Measurements from ENCODE around the gene FASTKD3. TPM values are rescaled to one million over a fixed set of nuclear protein-coding genes. Genes with fewer than 3 reads are reported as not detected.
A peak's percentile ranks its signal among the peaks of the same experiment; 100 is the strongest.

FASTKD3 gene
- total and polyA plus RNA-seq, 4 donors = 6.3 to 11.3 (median 9.5) TPM

DNA sequence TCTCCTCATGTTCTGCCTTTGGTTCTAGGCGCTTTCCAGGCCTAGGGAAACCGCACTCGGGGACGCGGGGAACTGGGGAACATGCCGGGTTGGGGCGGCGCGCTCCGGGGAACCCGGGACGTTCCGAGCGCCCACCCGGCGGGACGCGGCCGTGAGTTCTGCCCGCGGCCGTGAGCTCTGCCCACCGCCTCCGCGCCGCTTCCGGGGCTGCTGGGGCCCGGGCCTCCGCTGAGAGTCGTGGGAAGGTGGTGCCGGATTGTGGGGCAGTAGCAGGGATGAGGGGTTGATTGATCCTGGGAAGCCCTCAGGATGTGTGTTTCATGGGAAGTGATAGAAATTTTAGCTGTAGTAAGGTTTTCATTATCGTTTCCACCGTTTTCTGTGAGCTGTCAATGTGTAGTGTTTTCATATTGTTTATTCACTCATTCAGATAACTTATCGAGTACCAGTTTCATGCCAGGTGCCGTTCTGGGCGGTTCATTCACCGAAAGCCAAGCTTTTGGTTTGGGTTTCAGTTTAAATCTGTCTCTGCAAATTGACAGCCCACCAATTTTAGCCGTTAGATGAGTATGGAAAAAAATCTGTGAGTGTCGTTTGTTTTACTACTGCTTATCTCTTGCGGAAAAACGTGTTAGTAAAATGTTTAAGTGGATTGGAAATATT is 774 bp upstream of the FASTKD3 start:
- H3K9me3 ChIP-seq (ENCODE audit: control insufficient read depth in 4 of 4, low read length in 3 of 4) = no peaks in the 10 kb centered on the region
- TF ChIP-seq, protein P1, sequence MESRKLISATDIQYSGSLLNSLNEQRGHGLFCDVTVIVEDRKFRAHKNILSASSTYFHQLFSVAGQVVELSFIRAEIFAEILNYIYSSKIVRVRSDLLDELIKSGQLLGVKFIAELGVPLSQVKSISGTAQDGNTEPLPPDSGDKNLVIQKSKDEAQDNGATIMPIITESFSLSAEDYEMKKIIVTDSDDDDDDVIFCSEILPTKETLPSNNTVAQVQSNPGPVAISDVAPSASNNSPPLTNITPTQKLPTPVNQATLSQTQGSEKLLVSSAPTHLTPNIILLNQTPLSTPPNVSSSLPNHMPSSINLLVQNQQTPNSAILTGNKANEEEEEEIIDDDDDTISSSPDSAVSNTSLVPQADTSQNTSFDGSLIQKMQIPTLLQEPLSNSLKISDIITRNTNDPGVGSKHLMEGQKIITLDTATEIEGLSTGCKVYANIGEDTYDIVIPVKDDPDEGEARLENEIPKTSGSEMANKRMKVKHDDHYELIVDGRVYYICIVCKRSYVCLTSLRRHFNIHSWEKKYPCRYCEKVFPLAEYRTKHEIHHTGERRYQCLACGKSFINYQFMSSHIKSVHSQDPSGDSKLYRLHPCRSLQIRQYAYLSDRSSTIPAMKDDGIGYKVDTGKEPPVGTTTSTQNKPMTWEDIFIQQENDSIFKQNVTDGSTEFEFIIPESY (IDR thresholded peaks at IDR 0.05) = no peak
- no peak for TF ChIP-seq FOXA2 (IDR thresholded peaks at IDR 0.05)
- TF ChIP-seq HNF4G (IDR thresholded peaks at IDR 0.05) = no peak
- no peak for TF ChIP-seq GABPA (IDR thresholded peaks at IDR 0.05 in 1 of 2, conservative IDR thresholded peaks at IDR 0.05 in 1 of 2)
- H3K4me3 ChIP-seq (ENCODE audit: low read depth in 1 of 3, low read length in 3 of 3) = peak overlapping the region; percentile 50 to 90 (median 63)
- H3K4me1 ChIP-seq (ENCODE audit: control insufficient read depth in 4 of 4, insufficient read depth in 4 of 4, low read length in 3 of 4) = peaks cover 1 to 35% (median 21%) of the 10 kb centered on the region in 4 donors
- no peak for DNase-seq (ENCODE audit: low spot score)
- no peaks in the 10 kb centered on the region for H3K27me3 ChIP-seq (ENCODE audit: control insufficient read depth in 4 of 4, insufficient read depth in 4 of 4, low read length in 3 of 4)
- under 1% methylated on average over 41 of the region's 41 CpGs for WGBS
- H3K36me3 ChIP-seq (ENCODE audit: control insufficient read depth in 4 of 4, insufficient read depth in 3 of 4, low read depth in 1 of 4, low read length in 3 of 4) = peaks cover 0 to 6% (median 3%) of the 10 kb centered on the region in 4 donors
- H3K27ac ChIP-seq (ENCODE audit: low read depth in 1 of 2, low read length in 2 of 2) = peak overlapping the region; percentile 76 to 89
- H3K9ac ChIP-seq (ENCODE audit: low read depth in 1 of 2, low read length in 2 of 2) = peak overlapping the region; percentile 52 to 71

DNA sequence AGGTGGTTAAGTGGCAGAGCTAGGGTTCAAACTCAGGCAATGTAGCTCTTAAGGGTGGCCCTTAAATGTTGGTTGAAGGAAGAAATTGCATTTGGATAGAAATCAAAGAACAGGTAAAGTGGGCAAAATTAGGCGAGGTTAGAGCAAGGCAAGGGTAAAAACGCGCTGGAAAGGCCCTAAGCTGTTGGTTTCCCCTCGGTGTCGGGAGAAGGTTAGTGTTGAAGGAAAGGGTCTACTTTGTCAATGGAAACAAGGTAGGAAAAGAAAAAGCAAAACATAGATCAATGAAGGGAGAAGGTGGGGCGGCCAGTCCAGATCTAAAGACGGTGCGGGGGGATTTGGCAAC is 431 bp downstream of the FASTKD3 start:
- H3K4me3 ChIP-seq (ENCODE audit: low read depth in 1 of 3, low read length in 3 of 3) = peak overlapping the region; percentile 50 to 90 (median 63)
- H3K9me3 ChIP-seq (ENCODE audit: control insufficient read depth in 4 of 4, low read length in 3 of 4) = no peaks in the 10 kb centered on the region
- no peaks in the 10 kb centered on the region for H3K27me3 ChIP-seq (ENCODE audit: control insufficient read depth in 4 of 4, insufficient read depth in 4 of 4, low read length in 3 of 4)
- TF ChIP-seq YY1 (IDR thresholded peaks at IDR 0.05) = no peak
- no peak for TF ChIP-seq GABPA (IDR thresholded peaks at IDR 0.05 in 1 of 2, conservative IDR thresholded peaks at IDR 0.05 in 1 of 2)
- no peak for TF ChIP-seq TAF1 (conservative IDR thresholded peaks at IDR 0.05)
- TF ChIP-seq, protein P2, sequence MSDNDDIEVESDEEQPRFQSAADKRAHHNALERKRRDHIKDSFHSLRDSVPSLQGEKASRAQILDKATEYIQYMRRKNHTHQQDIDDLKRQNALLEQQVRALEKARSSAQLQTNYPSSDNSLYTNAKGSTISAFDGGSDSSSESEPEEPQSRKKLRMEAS (IDR thresholded peaks at IDR 0.05) = no peak
- TF ChIP-seq HNF4G (IDR thresholded peaks at IDR 0.05) = no peak
- TF ChIP-seq SP1 (IDR thresholded peaks at IDR 0.05) = no peak
- no peak for TF ChIP-seq NR2F2 (IDR thresholded peaks at IDR 0.05)
- TF ChIP-seq FOXA2 (IDR thresholded peaks at IDR 0.05) = no peak
- TF ChIP-seq, protein P3, sequence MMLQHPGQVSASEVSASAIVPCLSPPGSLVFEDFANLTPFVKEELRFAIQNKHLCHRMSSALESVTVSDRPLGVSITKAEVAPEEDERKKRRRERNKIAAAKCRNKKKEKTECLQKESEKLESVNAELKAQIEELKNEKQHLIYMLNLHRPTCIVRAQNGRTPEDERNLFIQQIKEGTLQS (IDR thresholded peaks at IDR 0.05) = no peak
- TF ChIP-seq HNF4A (conservative IDR thresholded peaks at IDR 0.05) = no peak
- no peak for TF ChIP-seq RAD21 (IDR thresholded peaks at IDR 0.05)
- peak overlapping the region; percentile 76 to 89 for H3K27ac ChIP-seq (ENCODE audit: low read depth in 1 of 2, low read length in 2 of 2)
- peak overlapping the region; percentile 45 to 71 for H3K9ac ChIP-seq (ENCODE audit: low read depth in 1 of 2, low read length in 2 of 2)
- peaks cover 0 to 8% (median 3%) of the 10 kb centered on the region in 4 donors for H3K36me3 ChIP-seq (ENCODE audit: control insufficient read depth in 4 of 4, insufficient read depth in 3 of 4, low read depth in 1 of 4, low read length in 3 of 4)
- WGBS = 0% methylated on average over 8 of the region's 8 CpGs
- H3K4me1 ChIP-seq (ENCODE audit: control insufficient read depth in 4 of 4, insufficient read depth in 4 of 4, low read length in 3 of 4) = peaks cover 1 to 35% (median 21%) of the 10 kb centered on the region in 4 donors
- DNase-seq (ENCODE audit: low spot score) = no peak

DNA sequence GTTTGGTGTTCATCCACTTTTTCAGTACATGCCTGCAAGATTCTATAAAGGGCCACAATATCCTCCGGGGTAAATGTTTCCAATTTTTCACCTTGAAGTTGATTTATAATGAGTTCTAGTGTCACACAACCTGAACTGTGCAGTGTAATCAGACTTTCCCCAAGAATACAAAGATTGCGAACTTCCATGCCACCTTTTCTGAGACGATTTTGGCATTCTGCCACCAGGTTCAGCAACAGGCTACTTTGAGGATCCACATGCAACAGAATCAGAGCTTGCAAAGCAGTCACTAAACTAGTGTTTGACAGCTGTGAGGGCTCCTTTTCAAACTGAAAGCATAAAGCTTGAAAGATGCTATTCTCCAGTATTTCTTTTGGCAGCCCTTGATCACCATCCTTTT is 1.6 kb downstream of the FASTKD3 start:
- Histone ChIP-seq H3K4me1 (ENCODE audit: control insufficient read depth in 4 of 4, insufficient read depth in 4 of 4, low read length in 3 of 4) (peaks cover 1 to 35% (median 21%) of the 10 kb centered on the region in 4 donors), H3K4me3 (ENCODE audit: low read depth in 1 of 3, low read length in 3 of 3) (no peak overlapping the region), H3K9ac (ENCODE audit: low read depth in 1 of 2, low read length in 2 of 2) (no peak overlapping the region), H3K9me3 (ENCODE audit: control insufficient read depth in 4 of 4, low read length in 3 of 4) (no peaks in the 10 kb centered on the region), H3K36me3 (ENCODE audit: control insufficient read depth in 4 of 4, insufficient read depth in 3 of 4, low read depth in 1 of 4, low read length in 3 of 4) (peaks cover 3 to 8% (median 6%) of the 10 kb centered on the region in 4 donors), H3K27ac (ENCODE audit: low read depth in 1 of 2, low read length in 2 of 2) (no peak overlapping the region), H3K27me3 (ENCODE audit: control insufficient read depth in 4 of 4, insufficient read depth in 4 of 4, low read length in 3 of 4) (no peaks in the 10 kb centered on the region)
- no peak for DNase-seq (ENCODE audit: low spot score)
- no peak for TF ChIP-seq RAD21 (IDR thresholded peaks at IDR 0.05)
- TF ChIP-seq FOXA1 (IDR thresholded peaks at IDR 0.05) = no peak
- TF ChIP-seq HNF4A (conservative IDR thresholded peaks at IDR 0.05) = peak; percentile 47 to 51
- no peak for TF ChIP-seq GABPA (IDR thresholded peaks at IDR 0.05 in 1 of 2, conservative IDR thresholded peaks at IDR 0.05 in 1 of 2)
- TF ChIP-seq SP1 (IDR thresholded peaks at IDR 0.05) = no peak
- TF ChIP-seq, protein P1 (IDR thresholded peaks at IDR 0.05) = no peak
- TF ChIP-seq HNF4G (IDR thresholded peaks at IDR 0.05) = no peak
- WGBS = 44% methylated on average over 3 of the region's 3 CpGs
